OCI-LY1 (cell line): ENCODE measurements around the gene RASL11B.

ENCODE experiments used
- H2AFZ ChIP-seq: fragments of 200-600 bp; sonication (generic), shearing (Covaris generic); 2 replicates; pipeline ENCODE4 v1.6.0; 2014; ENCODE audit warnings: antibody characterized with exemption, mild to moderate bottlenecking, low read length
- H3F3A ChIP-seq: fragments of 200-600 bp; sonication (generic), shearing (Covaris generic); 2 replicates; pipeline ENCODE4 v1.6.0; 2014; ENCODE audit warnings: mild to moderate bottlenecking, antibody characterized with exemption, low read length, moderate library complexity; ENCODE audit not compliant: insufficient read depth
- H3K27ac ChIP-seq: fragments of 200-600 bp; sonication (generic); 2 replicates; pipeline ENCODE4 v1.5.1; 2014; ENCODE audit warnings: low read length, mixed run types, mild to moderate bottlenecking, low read depth; ENCODE audit not compliant: poor library complexity, severe bottlenecking
- H3K27me3 ChIP-seq: fragments of 200-600 bp; sonication (generic); 2 replicates; pipeline ENCODE4 v1.6.0; 2014; ENCODE audit warnings: antibody characterized with exemption, mild to moderate bottlenecking, low read length, moderate library complexity; ENCODE audit not compliant: insufficient read depth
- H3K36me3 ChIP-seq: fragments of 200-600 bp; sonication (generic); 2 replicates; pipeline ENCODE4 v1.6.1; 2014; ENCODE audit warnings: mild to moderate bottlenecking, antibody characterized with exemption, low read length, moderate library complexity, mixed read lengths; ENCODE audit not compliant: insufficient read depth
- H3K4me1 ChIP-seq: fragments of 200-600 bp; sonication (generic); 2 replicates; pipeline ENCODE4 v1.5.1; 2014; ENCODE audit warnings: mild to moderate bottlenecking, low read length, moderate library complexity; ENCODE audit not compliant: insufficient read depth, severe bottlenecking
- H3K4me2 ChIP-seq: fragments of 200-600 bp; sonication (generic), shearing (Covaris generic); 2 replicates; pipeline ENCODE4 v1.6.1; 2014; ENCODE audit warnings: low read length
- H3K4me3 ChIP-seq: fragments of 200-600 bp; sonication (generic); 2 replicates; pipeline ENCODE4 v1.5.1; 2014; ENCODE audit warnings: low read length, low read depth, mild to moderate bottlenecking, mixed read lengths; ENCODE audit not compliant: poor library complexity, severe bottlenecking
- H3K79me2 ChIP-seq: fragments of 200-600 bp; shearing (Covaris generic); 2 replicates; pipeline ENCODE4 v1.6.1; 2016; ENCODE audit warnings: mixed run types, low read length, mixed read lengths; ENCODE audit not compliant: insufficient read depth
- H3K9ac ChIP-seq: fragments of 200-600 bp; sonication (generic), shearing (Covaris generic); 2 replicates; pipeline ENCODE4 v1.6.1; 2014; ENCODE audit warnings: mild to moderate bottlenecking, low read length, mixed read lengths
- H3K9me2 ChIP-seq: fragments of 200-600 bp; sonication (generic), shearing (Covaris generic); 2 replicates; pipeline ENCODE4 v1.6.1; 2014; ENCODE audit warnings: low read depth, mild to moderate bottlenecking, low read length, mixed read lengths
- H3K9me3 ChIP-seq: fragments of 200-600 bp; shearing (Covaris generic); 2 replicates; pipeline ENCODE4 v1.6.1; 2014; ENCODE audit warnings: low read length, mixed read lengths
- H4K20me1 ChIP-seq: fragments of 200-600 bp; sonication (generic), shearing (Covaris generic); 2 replicates; pipeline ENCODE4 v1.6.0; 2016; ENCODE audit warnings: mild to moderate bottlenecking, low read length; ENCODE audit not compliant: insufficient read depth
- EZH2 ChIP-seq: fragments of 200-600 bp; sonication (generic), shearing (Covaris generic); IDR thresholded peaks from 2 replicates; pipeline ENCODE4 v1.8.0; 2017; ENCODE audit warnings: borderline replicate concordance, mixed run types, mild to moderate bottlenecking, antibody characterized with exemption, low read length, moderate library complexity, mixed read lengths
- TF ChIP-seq, protein P1 (sequence below): fragments of 200-600 bp; sonication (generic), shearing (Covaris generic); IDR thresholded peaks from 2 replicates; pipeline ENCODE4 v1.5.1; 2017; ENCODE audit warnings: mild to moderate bottlenecking, antibody characterized with exemption, low read length, moderate library complexity, mixed read lengths

RASL11B gene

GRCh38 chr4:52850406-52851124 is 11.6 kb upstream of the RASL11B start:
- no peak overlapping the region for H3K4me2 ChIP-seq
- no peaks in the 10 kb centered on the region for H3K9me3 ChIP-seq
- H3K27me3 ChIP-seq: no peaks in the 10 kb centered on the region
- no peak overlapping the region for H3K4me3 ChIP-seq
- H2AFZ ChIP-seq: no peak overlapping the region
- TF ChIP-seq, protein P1, sequence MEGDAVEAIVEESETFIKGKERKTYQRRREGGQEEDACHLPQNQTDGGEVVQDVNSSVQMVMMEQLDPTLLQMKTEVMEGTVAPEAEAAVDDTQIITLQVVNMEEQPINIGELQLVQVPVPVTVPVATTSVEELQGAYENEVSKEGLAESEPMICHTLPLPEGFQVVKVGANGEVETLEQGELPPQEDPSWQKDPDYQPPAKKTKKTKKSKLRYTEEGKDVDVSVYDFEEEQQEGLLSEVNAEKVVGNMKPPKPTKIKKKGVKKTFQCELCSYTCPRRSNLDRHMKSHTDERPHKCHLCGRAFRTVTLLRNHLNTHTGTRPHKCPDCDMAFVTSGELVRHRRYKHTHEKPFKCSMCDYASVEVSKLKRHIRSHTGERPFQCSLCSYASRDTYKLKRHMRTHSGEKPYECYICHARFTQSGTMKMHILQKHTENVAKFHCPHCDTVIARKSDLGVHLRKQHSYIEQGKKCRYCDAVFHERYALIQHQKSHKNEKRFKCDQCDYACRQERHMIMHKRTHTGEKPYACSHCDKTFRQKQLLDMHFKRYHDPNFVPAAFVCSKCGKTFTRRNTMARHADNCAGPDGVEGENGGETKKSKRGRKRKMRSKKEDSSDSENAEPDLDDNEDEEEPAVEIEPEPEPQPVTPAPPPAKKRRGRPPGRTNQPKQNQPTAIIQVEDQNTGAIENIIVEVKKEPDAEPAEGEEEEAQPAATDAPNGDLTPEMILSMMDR: no peak
- no peak for TF ChIP-seq EZH2
- H4K20me1 ChIP-seq: no peaks in the 10 kb centered on the region
- H3K27ac ChIP-seq: no peak overlapping the region
- no peaks in the 10 kb centered on the region for H3F3A ChIP-seq
- no peak overlapping the region for H3K9ac ChIP-seq
- H3K4me1 ChIP-seq: no peaks in the 10 kb centered on the region
- no peaks in the 10 kb centered on the region for H3K36me3 ChIP-seq
- H3K79me2 ChIP-seq: no peaks in the 10 kb centered on the region
- H3K9me2 ChIP-seq: no peaks in the 10 kb centered on the region

DNA sequence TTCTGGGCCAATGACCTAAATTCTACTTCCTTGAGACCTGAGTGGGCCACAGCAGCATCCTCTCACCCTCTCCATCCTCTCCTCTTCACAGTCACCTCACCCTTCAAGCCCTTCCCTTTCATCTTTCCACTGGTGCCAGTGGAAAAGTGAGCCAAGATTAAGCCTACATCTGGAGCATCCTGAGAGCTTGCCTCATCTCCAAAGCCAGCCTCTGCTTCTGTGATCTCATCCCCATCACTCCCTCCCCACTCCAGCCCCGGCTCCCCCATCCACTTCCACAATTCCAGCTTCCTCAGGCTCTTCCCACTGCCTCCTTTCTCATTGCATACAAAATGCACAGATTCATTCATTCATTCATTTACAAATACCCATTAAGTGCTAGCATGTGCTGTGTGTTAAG is 10.1 kb upstream of the RASL11B start:
- Histone ChIP-seq H3K4me1 (no peaks in the 10 kb centered on the region), H3K4me3 (no peak overlapping the region), H3K36me3 (no peaks in the 10 kb centered on the region), H4K20me1 (no peaks in the 10 kb centered on the region), H3K27me3 (no peaks in the 10 kb centered on the region), H3F3A (no peaks in the 10 kb centered on the region), H3K9me2 (no peaks in the 10 kb centered on the region), H3K9me3 (no peaks in the 10 kb centered on the region), H2AFZ (no peak overlapping the region), H3K79me2 (no peaks in the 10 kb centered on the region), H3K27ac (no peak overlapping the region), H3K4me2 (no peak overlapping the region), H3K9ac (no peak overlapping the region)
- TF ChIP-seq EZH2: no peak
- TF ChIP-seq, protein P1: no peak

GRCh38 chr4:52852711-52853110 is 9.4 kb upstream of the RASL11B start:
- Histone ChIP-seq H3F3A (no peaks in the 10 kb centered on the region), H3K79me2 (no peaks in the 10 kb centered on the region), H3K4me3 (no peak overlapping the region), H3K9me2 (no peaks in the 10 kb centered on the region), H3K27ac (no peak overlapping the region), H3K9ac (no peak overlapping the region), H3K4me2 (no peak overlapping the region), H2AFZ (no peak overlapping the region), H3K36me3 (no peaks in the 10 kb centered on the region), H3K9me3 (no peaks in the 10 kb centered on the region), H3K27me3 (no peaks in the 10 kb centered on the region), H3K4me1 (no peaks in the 10 kb centered on the region), H4K20me1 (no peaks in the 10 kb centered on the region)
- TF ChIP-seq, protein P1: no peak
- TF ChIP-seq EZH2: no peak
